ENCODE data around the gene DHX30.
A peak's percentile ranks its signal among the peaks of the same experiment; 100 is the strongest.

DHX30 gene

GRCh38 chr3:47888986-47889757, 86.2 kb downstream of the DHX30 start:
- Mint-ChIP-seq H3K27ac (peak overlapping the region; percentile 93 to 97 (median 94)), H3K4me3 (peak overlapping the region in 1 of 3 experiments; percentile 49), H3K4me1 (peaks cover 51% of the 10 kb centered on the region), H3K9me3 (no peaks in the 10 kb centered on the region), H3K27me3 (ENCODE audit: low read depth) (no peaks in the 10 kb centered on the region), H3K36me3 (ENCODE audit: low read depth) (peaks cover 60% of the 10 kb centered on the region)
- TF ChIP-seq, protein P1, sequence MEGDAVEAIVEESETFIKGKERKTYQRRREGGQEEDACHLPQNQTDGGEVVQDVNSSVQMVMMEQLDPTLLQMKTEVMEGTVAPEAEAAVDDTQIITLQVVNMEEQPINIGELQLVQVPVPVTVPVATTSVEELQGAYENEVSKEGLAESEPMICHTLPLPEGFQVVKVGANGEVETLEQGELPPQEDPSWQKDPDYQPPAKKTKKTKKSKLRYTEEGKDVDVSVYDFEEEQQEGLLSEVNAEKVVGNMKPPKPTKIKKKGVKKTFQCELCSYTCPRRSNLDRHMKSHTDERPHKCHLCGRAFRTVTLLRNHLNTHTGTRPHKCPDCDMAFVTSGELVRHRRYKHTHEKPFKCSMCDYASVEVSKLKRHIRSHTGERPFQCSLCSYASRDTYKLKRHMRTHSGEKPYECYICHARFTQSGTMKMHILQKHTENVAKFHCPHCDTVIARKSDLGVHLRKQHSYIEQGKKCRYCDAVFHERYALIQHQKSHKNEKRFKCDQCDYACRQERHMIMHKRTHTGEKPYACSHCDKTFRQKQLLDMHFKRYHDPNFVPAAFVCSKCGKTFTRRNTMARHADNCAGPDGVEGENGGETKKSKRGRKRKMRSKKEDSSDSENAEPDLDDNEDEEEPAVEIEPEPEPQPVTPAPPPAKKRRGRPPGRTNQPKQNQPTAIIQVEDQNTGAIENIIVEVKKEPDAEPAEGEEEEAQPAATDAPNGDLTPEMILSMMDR (IDR thresholded peaks at IDR 0.05; ENCODE audit: unreplicated experiment in 3 of 3), result no peak

DNA sequence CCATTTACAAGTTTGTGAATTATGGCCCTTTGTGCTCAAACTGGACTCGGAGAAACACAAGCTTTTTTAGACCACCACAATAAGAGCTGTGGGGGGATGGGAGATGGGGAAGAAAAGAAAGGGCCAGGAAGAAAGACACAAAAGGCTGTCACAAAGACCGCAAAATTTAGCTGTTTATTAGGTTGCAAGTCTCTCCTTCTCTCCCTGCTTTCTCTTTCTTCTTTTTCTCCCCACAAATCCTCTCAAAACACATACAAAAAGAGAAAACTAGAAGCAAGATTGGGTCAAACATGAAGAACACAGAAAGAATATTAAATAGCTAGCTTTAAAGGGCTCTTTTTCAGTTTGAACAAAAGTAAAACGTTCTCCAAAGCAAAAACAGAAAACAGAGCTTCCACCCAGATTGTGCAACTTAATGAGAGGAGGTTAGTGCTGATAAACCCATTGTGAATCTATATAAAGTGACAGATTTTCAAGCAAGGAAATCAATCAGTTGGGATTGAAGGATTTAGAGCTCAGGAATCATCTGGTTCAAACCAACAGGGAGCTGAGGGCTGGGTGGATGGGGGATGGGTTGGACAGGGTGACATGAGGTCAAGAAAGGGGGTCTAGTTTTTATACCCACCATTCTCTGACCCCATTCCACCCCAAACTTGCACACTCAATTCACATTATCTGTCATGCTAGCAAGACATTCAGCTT, 87.3 kb downstream of the DHX30 start:
- H3K27ac Mint-ChIP-seq, result peak overlapping the region; percentile 93 to 97 (median 94)
- peaks cover 51% of the 10 kb centered on the region for H3K4me1 Mint-ChIP-seq

DNA sequence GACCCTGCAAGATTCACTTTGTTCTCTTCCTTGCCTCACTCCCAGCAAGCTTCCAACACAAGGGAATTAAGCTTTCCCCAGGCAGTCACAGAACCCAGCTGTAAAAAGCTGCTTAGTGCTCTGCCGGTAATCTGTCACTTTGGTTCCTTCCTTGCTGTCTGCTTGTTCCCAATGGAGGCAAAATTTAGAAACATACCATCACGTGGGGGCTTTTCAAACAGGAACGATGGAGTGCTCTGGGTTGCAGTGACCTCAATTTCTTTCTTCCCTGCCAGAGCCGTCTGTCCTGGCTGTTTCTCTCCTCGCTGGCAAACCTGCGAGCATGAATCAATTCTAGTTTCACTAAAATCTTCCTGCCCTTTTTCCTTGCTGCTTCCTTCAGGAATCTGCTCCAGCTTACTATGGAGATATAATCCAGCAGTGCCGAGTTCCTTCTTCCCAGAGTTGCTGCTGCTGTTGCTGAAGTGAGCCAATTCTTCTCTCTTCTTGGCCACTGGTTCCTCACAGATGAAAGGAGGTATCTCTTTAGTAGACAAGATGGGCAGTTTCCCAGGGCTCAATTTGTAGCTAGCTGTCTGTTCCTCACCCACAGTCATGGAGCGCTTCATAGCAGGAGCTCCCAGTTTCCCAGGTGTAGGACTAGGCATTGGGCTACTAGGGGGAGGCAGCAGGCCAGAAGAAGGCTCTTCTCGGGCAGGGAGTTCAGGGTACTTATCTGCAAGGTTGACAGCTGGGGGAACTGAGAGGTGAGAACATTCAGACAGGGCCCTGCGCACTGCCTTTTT, 88.1 kb downstream of the DHX30 start:
- H3K27ac Mint-ChIP-seq, result peak overlapping the region; percentile 93 to 97 (median 94)
- H3K27me3 Mint-ChIP-seq (ENCODE audit: low read depth), result no peaks in the 10 kb centered on the region
- H3K4me3 Mint-ChIP-seq, result peak overlapping the region; percentile 10 to 69 (median 62)
- TF ChIP-seq, protein P1 (IDR thresholded peaks at IDR 0.05; ENCODE audit: unreplicated experiment in 3 of 3), result no peak
- H3K36me3 Mint-ChIP-seq (ENCODE audit: low read depth), result peaks cover 56% of the 10 kb centered on the region
- H3K9me3 Mint-ChIP-seq, result no peaks in the 10 kb centered on the region
- H3K4me1 Mint-ChIP-seq, result peaks cover 51% of the 10 kb centered on the region

More for the DNA sequence above, 87.3 kb downstream of the DHX30 start:
- Mint-ChIP-seq H3K27me3 (ENCODE audit: low read depth) (no peaks in the 10 kb centered on the region), H3K9me3 (no peaks in the 10 kb centered on the region), H3K4me3 (peak overlapping the region; percentile 36 to 69 (median 62)), H3K36me3 (ENCODE audit: low read depth) (peaks cover 54% of the 10 kb centered on the region)
- TF ChIP-seq, protein P1 (IDR thresholded peaks at IDR 0.05; ENCODE audit: unreplicated experiment in 3 of 3), result no peak

- Mint-ChIP-seq H3K4me3 (peak overlapping the region in 1 of 3 experiments; percentile 21), H3K4me1 (peaks cover 51% of the 10 kb centered on the region), H3K27me3 (ENCODE audit: low read depth) (no peaks in the 10 kb centered on the region), H3K36me3 (ENCODE audit: low read depth) (peaks cover 53% of the 10 kb centered on the region), H3K9me3 (no peaks in the 10 kb centered on the region), H3K27ac (peak overlapping the region; percentile 93 to 97 (median 94))
- TF ChIP-seq, protein P1 (IDR thresholded peaks at IDR 0.05; ENCODE audit: unreplicated experiment in 3 of 3), result no peak
These were observed 88.7 kb downstream of the DHX30 start for GRCh38 chr3:47891613-47892005.

DNA sequence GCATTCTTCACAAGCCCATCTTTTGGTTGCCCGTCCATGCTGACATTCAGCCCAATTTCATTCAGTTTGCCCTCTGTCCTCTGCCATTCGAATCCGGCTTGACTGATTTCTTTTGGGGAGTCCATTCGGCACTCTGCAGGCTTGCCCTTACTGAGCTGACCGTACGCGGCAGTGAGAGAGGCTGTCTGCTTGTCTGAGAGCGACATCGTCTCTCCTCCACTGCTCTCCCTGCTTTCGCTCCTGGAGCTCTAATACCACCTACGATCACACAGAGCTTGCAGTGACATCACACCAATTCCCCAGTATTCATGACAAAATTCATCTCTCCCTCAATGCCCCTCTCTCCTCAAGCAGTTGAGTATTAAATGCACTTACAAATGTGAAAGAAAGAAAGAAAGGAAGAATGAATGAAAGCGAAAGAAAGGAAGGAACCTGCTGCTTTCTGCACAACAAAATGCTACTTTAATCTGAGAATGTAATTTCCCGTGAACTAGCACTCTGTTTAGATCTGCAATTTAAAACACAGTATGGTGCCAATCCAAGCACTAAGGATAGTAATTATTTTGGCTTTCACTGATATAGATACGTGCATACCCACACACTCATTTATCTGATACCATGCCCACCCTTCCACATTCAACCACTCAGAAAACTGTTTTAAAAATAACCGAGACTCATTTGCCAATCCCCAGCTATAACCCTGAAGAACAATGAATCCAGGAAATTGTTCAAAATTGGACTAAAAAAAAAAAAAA, 89.5 kb downstream of the DHX30 start:
- TF ChIP-seq, protein P1 (IDR thresholded peaks at IDR 0.05; ENCODE audit: unreplicated experiment in 3 of 3), result no peak
- Mint-ChIP-seq H3K9me3 (no peaks in the 10 kb centered on the region), H3K4me3 (peak overlapping the region in 2 of 3 experiments; percentile 22 to 80), H3K4me1 (peaks cover 51% of the 10 kb centered on the region), H3K27ac (peak overlapping the region; percentile 93 to 97 (median 94)), H3K27me3 (ENCODE audit: low read depth) (no peaks in the 10 kb centered on the region), H3K36me3 (ENCODE audit: low read depth) (peaks cover 51% of the 10 kb centered on the region)
